Skin of body (tissue), 2 donors: ENCODE data around the gene CALHM6. TPM values are rescaled to one million over a fixed set of nuclear protein-coding genes. Genes with fewer than 3 reads are reported as not detected.
A peak's percentile ranks its signal among the peaks of the same experiment; 100 is the strongest.
"Not testable (repeated sequence)": the region's sequence is repeated elsewhere in the genome, so short reads cannot be mapped to it uniquely, and the experiment has no call there.

ENCODE experiments used
- DNase-seq: peaks from one replicate; lab custom pipeline; 2025; lab: John Stamatoyannopoulos, UW
- total RNA-seq: library from RNA; depleted of rRNA; stranded (reverse); fragments of >200 nt; gene quantifications from one replicate; pipeline ENCODE4 v1.2.3, GENCODE V29; 2014

The CALHM6 gene
- total RNA-seq, 1 donor from 2014 or later: 3.4 TPM

DNA sequence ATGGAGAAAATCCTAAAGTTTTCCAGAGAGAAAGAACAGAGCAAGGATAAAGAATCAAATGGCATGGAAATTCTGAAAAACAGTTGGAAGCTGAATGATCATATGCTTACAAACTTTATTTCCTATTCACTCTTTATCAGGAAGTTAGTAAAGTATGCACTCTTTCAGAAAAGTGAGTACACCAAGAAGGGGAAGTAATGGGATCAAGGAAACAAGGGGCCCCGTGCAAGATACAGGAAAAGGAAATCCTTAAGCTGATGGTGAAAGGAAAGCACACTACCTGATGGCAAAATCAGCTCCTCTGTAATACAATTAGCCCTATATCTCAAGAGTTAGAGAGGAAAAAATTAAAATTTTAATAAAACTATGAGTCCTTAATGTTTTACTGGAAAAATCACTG, 14.0 kb downstream of the CALHM6 start:
- no peak for DNase-seq

DNA sequence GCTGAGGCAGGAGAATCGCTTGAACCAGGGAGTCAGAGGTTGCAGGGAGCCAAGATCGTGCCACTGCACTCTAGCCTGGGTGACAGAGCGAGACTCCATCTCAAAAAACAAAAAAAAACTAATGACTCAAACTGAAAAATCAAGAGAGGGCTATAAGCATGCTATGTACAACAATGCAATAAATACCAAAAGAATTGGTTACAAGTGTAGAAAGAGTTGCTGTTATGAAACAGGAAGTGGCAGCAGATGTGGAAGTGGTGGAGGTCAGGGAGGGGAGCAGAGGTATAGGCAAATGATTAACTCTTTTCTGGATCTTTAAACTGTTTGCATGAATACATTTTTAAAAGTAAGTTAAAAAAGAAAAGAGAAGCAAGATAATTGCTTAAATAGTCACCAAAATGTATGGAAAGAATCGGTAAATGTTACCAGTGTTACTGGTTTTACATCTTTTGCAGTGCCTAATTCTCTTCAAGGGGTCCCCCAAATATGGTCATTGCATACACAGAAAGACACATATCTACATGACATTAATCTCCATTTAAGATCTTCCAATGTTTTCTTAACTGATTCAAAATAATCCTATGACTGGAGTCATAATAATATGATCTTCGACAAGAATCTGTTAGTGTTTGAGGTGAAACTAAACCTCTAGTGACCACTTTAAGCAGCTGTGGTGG, 15.0 kb downstream of the CALHM6 start:
- DNase-seq: peak; percentile 1

DNA sequence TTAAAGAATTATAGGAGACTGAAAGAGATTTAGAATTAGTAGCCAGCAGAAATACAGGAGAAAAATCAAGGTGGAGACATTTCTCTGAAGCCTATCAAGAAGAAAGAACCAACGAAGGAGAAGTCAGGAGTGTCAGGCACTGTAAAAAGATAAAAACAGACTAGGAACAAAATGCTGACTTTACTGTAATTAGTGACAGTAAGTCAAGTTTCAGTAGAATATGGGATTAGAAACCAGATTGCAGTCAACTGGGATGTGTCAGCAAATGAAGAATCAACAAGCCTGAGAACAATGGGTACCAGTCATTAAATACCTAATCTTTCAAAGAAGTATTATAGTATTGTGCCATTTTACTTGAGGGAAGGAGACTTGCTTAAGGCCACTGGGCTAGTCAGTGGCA, 21.6 kb downstream of the CALHM6 start:
- no peak for DNase-seq

DNA sequence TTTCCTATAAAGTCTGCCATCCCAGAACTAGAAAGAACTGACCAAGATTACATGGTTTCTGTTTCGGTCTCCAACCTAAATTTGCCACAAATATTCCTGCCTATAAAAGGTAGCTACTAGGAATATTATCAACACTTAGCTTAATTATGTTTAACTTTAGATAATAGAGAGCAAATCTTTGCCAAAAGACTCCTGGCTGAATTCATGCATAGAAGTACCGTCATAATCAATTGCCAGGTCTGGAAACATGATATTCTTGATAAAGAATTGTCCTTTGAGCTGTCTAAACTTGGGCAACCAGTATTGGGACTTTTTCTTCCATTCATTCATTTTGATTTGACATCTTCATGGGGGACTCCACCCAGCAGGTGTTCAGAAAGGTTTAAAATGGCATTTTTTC, 22.4 kb downstream of the CALHM6 start:
- DNase-seq: no peak

DNA sequence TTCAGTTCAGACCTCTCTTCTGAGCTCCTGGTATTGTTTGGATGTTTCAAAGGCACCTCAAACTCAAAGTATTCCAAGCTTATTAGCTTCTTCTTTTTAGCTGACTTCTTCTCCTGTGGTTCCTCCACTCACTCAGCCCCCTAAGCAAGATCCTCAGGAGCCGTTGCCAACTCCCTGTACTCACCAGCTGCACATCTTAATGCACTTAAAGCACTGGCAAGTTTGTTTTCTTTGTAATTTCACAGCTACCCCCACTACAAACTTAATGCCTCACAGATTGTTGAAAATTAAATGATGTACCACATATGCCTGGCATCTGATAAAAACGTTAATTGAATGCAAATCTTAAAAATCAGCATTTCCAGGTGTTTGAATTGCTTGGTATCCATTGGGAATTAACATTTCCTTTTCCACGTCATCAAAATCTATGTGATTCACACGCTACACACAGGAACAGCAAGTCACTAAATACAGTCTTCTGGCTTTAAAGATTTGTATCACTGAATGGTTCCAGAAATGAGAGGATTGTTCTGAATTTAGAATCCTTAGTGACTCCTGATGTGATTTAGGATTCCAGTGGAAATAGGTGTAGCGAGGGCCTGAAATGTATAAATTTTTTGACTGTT, 24.5 kb downstream of the CALHM6 start:
- DNase-seq: peak; percentile 32

DNA sequence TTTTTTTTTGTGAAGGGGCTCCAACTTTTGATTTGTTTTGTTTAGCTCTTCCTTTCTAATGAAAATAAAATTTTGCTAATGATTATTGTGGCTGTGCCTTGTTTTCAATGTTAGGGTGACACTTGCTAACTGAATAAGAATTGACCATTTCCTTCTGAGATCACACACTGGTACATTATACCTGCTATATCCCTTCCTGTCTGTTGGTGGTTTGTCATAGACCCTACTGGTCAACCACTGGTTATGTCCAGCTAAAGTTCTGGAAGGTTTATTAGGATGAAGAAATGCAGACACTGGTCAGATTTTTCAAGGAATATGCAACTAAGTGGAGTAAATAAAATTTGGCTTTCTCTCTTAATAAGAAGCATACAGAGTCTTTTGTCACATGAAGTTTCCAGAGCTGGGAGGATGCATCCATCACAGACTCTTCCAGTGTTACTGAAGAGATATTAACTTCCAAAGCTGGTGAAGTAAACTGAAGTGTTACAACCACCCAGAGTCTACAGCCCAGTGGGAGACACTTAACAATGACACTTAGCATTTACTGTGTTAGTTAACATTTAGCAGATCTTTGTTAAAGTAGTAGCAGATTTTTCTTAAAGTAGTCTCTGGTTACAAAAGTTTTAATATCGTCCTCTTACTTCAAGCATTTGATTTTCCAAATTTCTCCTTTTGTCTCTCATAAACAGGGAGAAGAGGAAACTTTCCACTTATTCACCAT, 30.6 kb downstream of the CALHM6 start:
- DNase-seq: no peak

DNA sequence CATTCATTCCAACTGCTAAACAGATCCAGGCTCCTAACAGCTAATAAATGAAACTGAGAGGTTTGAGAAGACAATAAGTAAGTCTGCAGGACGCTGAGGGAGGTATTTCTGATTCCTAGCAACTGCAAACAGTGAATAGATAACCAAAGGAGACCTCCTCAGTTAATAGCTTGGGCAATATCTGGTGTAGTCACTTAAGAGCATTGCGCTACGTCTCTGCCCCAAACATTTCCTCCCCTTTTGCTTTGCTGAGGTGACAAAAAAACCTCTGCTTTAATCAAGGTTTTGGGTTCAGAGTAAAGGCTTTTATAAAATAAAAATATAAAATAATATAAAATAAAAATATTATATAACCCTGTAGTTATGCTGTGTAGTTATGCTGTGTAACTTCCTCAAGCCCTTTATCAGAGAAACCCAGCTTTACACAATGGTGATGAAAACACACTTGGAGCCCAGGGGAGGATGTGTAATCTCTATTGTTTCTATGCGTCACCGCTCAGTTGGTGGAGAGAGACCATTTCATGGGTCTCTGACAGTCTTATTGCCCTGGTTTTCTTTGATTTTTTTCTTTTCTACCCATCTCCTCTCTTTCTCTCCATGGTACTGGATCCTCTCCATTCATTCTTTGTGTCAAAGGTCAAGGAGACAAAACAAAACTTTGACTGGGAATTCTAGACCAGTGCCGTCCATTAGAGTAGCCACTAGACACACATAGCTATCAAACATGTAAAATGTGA, 31.3 kb downstream of the CALHM6 start:
- DNase-seq: no peak

DNA sequence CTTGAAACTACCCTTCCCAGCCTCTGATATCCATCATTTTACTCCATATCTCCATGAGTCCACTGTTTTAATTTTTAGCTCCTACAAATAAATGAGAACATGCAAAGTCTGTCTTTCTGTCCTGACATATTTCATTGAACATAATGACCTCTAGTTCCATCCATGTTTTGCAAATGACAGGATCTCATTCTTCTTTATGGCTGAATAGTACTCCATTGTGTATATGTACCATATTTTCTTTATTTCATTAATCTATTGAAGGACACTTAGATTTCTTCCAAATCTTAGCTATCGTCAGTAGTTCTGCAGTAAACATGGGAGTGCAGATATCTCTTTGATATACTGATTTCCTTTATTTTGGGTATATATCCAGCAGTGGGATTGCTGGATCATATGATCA, 34.0 kb downstream of the CALHM6 start:
- DNase-seq: not testable (repeated sequence)

DNA sequence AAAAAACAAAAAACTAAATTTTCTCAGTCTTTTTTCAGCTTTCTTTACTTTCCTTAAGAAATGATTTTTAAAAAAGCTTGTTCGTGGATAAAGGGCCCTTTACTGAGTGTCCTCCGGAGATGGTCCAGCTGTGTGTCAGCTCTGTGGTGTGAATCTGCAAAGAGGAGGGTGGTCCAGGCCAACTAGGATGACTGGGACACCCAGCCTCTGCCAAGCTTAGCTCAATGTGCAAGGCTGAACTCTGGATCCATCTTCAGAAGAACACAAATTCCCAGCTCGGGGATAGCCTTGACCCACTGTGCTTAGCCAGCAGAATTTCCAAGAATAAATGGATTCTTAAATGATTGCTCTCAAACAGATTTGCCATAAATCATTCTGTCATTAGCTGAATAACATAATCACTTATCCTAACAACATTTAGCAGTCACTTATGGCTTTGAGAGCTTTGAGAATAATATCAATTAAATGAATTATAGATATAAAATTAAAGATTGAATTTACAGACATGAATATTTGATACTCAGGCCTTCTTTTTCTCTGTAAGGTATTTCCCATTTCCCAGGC, 36.0 kb downstream of the CALHM6 start:
- no peak for DNase-seq

DNA sequence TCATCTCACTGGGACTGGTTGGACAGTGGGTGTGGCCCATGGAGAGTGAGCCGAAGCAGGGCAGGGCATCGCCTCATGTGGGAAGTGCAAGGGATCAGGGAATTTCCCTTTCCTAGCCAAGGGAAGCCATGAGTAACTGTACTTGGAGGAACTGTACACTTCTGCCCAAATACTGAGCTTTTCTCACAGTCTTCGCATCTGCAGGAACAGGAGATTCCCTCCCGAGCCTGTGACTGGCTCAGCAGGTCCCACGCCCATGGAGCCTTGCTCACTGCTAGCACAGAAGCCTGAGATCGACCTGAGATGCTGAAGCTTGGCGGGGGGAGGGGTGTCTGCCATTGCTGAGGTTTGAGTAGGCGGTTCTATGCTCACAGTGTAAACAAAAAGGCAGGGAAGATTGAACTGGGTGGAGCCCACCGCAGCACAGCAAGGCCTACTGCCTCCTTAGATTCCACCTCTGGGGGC, 39.8 kb downstream of the CALHM6 start:
- DNase-seq: no peak

DNA sequence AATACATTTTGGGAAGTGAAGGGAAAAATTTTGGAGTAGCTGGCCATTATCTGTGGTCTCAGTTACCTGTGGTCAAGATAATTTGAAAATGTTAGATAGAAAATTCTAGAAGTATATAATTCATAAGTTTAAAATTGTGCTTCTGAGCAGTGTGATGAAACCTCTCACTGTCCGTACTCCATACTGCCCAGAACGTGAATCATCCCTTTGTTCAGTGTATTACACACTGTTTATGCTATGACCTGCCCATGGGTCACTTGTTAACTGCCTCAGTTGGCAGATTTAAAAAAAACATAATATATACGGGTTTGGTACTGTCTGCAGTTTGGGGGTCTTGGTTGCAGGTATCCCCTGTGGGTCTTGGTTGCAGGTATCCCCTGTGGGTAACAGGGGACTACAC, 46.1 kb downstream of the CALHM6 start:
- DNase-seq: no peak

DNA sequence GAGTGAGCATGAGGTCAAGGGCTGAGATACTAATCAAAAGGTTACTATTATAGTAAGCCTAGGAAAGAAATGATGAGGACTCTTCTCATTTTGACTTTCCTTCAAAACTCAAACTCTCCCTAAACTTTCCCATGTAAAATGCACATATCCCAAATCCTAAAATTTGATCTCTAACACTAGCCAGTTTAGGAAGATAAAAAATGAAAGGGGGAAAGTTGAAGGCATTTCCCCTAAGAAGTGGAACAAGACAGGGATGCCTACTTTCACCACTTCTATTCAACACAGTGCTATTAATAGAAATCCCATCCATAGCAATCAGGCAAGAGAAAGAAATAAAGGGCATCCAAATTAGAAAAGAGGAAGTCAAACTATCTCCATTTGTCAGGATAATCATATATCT, 47.4 kb downstream of the CALHM6 start:
- DNase-seq: no peak

DNA sequence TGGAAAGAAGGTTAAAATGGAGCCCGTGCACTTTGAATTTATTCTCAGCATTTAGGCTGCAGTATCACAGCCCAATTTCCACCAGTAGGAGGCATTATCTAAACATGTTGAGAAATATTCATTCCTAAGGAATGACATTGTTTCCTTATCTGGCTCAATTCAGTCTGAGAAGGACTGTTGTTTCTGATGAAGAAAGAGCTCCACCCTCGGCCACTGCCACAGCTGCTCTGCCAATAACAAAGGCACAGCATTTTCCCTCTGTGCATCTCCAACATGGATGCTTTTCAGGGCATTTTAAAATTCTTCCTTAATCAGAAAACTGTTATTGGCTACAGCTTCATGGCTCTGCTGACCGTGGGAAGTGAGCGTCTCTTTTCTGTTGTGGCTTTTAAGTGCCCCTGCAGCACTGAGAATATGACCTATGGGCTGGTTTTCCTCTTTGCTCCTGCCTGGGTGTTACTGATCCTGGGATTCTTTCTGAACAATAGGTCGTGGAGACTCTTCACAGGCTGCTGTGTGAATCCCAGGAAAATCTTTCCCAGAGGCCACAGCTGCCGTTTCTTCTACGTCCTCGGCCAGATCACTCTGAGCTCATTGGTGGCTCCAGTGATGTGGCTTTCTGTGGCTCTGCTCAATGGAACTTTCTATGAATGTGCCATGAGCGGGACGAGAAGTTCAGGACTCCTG, 50.4 kb downstream of the CALHM6 start, which contains the start of gene CALHM5:
CALHM5 (plus strand) TSS at position 216 of the 687 bp plus-strand sequence; CDS start at position 274, 58 bp downstream.
- peak; percentile 23 for DNase-seq

DNA sequence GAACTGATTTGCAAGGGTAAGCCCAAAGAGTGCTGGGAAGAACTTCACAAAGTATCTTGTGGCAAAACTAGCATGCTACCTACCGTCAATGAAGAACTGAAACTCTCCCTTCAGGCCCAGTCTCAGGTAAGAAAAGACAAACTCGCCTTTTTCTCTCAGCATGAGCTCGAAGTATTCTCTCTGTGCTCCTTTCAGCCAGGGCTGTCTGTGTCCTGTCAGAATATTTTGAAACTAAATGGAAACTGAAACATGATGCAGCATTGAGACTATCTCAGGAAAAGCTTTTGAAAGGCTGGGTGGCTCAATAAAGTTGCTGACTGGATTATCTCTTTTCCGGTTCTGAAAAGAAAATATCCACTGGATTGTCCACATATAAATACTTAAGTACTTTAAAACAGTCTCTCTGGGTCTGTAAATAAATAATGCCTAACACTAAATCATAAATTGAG, 51.0 kb downstream of the CALHM6 start:
- DNase-seq: peak; percentile 30

DNA sequence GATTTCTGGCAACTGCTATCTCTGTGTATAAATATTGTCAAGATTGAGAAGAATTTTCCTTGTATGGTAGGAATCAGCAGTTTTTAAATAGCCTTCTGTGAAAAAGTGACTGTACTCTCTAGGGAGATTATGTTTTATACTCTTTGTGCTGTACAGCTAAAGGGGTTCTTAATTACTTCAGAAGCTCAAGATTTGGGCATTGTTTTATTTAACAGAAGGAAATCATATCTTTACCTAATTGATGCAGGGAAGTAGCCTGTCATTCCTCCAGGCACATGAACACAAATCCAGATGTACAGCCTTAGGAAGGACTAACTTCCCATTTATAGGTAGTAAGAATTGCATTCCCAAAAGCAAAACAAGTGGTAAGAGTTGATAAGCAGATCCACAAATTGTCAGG, 51.6 kb downstream of the CALHM6 start:
- DNase-seq: no peak

Other genes starting within 250 kb of the CALHM6 start
- 12.2 TPM for gene TSPYL4, start 207.3 kb upstream of the CALHM6 start, total RNA-seq
- 56.8 TPM for gene TSPYL1, start 181.4 kb upstream of the CALHM6 start, total RNA-seq
- 40.2 TPM for gene DSE, start 90.4 kb upstream of the CALHM6 start, total RNA-seq
- 4.6 TPM for gene CALHM5, start 50.3 kb downstream of the CALHM6 start, total RNA-seq
- 0.49 TPM for gene TRAPPC3L, start 84.3 kb downstream of the CALHM6 start, total RNA-seq
- gene CALHM4, start 92.4 kb downstream of the CALHM6 start, total RNA-seq: 0.79 TPM
- 20.5 TPM for gene RWDD1, start 110.1 kb downstream of the CALHM6 start, total RNA-seq
- gene RSPH4A, start 155.1 kb downstream of the CALHM6 start, total RNA-seq: 0.49 TPM
- gene ZUP1, start 207.4 kb downstream of the CALHM6 start, total RNA-seq: 20.3 TPM
- 15.5 TPM for gene KPNA5, start 219.8 kb downstream of the CALHM6 start, total RNA-seq